Mucosa of descending colon (tissue), 3 donors: ENCODE results near the gene MORN1. TPM values are rescaled to one million over a fixed set of nuclear protein-coding genes. Genes with fewer than 3 reads are reported as not detected.

Experiments used
- ATAC-seq: fragments of 200-7000 bp; cut with Tn5 transposase; one replicate; pipeline ENCODE4 v1.9.1; 2020; ENCODE audit warnings: mild to moderate bottlenecking, moderate library complexity
- DNase-seq, 3 donors: peaks; one replicate each; pipeline ENCODE4 v3.0.0-alpha.2; 2020
- H3K36me3 ChIP-seq: fragments of 200-600 bp; one replicate; pipeline ENCODE4 v1.8.0; 2021; ENCODE audit warnings: low read depth, mild to moderate bottlenecking
- H3K4me1 ChIP-seq: fragments of 200-600 bp; one replicate; pipeline ENCODE4 v1.8.0; 2021; ENCODE audit warnings: low read depth, mild to moderate bottlenecking
- H3K4me3 ChIP-seq: fragments of 200-600 bp; one replicate; pipeline ENCODE4 v1.8.0; 2021; ENCODE audit warnings: mild to moderate bottlenecking
- H3K9me3 ChIP-seq: fragments of 200-600 bp; one replicate; pipeline ENCODE4 v1.8.0; 2021; ENCODE audit warnings: mild to moderate bottlenecking
- CTCF ChIP-seq: fragments of 200-600 bp; IDR thresholded peaks from one replicate; pipeline ENCODE4 v1.8.0; 2022; ENCODE audit warnings: antibody characterized with exemption, mild to moderate bottlenecking
- intact Hi-C, 2 donors: fragments of 100-400 bp; cut with DNase I in 1 of 2; cut with micrococcal nuclease in 1 of 2; formaldehyde crosslinking; loops; one replicate each; pipeline versions ENCODE4 v1.11.0 to v1.11.1; 2022; cut with DNase I, micrococcal nuclease
- total RNA-seq, 3 donors: library from RNA; stranded (reverse); fragmentation: NEBNext Ultra II Directional in 2 of 3; extraction: Animal tissue kit (Norgen Biotek cat#: 25700) in 2 of 3; gene quantifications; one replicate each; pipeline versions ENCODE4 v1.2.1 to v1.2.4, GENCODE V29; 2021 to 2023
- donor health status: DM: no; HTN: no; CAD: no; lungs with moderate emphysema.
- donor health status: DM: no; HTN: no; CAD: no.
- donor health status: DM: no; HTN: yes; CAD: no.

Gene MORN1
- total RNA-seq, 3 donors from 2014 or later: 13.1 to 17.4 (median 13.4) TPM

- no peak for ATAC-seq
- intact Hi-C loops: loop anchor here in 1 of 2 donors (5.0 kb wide), 1 partner anchor 180 kb away; no protein-coding TSS in a partner anchor
- no peaks in the 10 kb centered on the region for H3K36me3 ChIP-seq
- H3K9me3 ChIP-seq: no peaks in the 10 kb centered on the region
- DNase-seq: peak in 2 of 3 donors; percentile 12 to 40
- H3K4me3 ChIP-seq: no peak overlapping the region
- no peak for TF ChIP-seq CTCF
- H3K4me1 ChIP-seq: no peaks in the 10 kb centered on the region
Observed at GRCh38 chr1:2376931-2377672, 14.3 kb downstream of the MORN1 start.

- intact Hi-C loops: loop anchor here in 1 of 2 donors (5.0 kb wide), 1 partner anchor 179 kb away; no protein-coding TSS in a partner anchor
Observed at GRCh38 chr1:2376261-2376741, 15.1 kb downstream of the MORN1 start.

GRCh38 chr1:2375923-2376260 is 15.5 kb downstream of the MORN1 start:
- ATAC-seq: no peak
- no peaks in the 10 kb centered on the region for H3K9me3 ChIP-seq
- H3K36me3 ChIP-seq: no peaks in the 10 kb centered on the region
- intact Hi-C loops: loop anchor here in 1 of 2 donors (5.0 kb wide), 1 partner anchor 179 kb away; no protein-coding TSS in a partner anchor
- no peak overlapping the region for H3K4me3 ChIP-seq
- TF ChIP-seq CTCF: no peak
- no peaks in the 10 kb centered on the region for H3K4me1 ChIP-seq
- peak in 1 of 3 donors; percentile 19 for DNase-seq

More at GRCh38 chr1:2376261-2376741, 15.1 kb downstream of the MORN1 start:
- ATAC-seq (no peak), DNase-seq (peak in 2 of 3 donors; percentile 23 to 38)
- H3K9me3 ChIP-seq: no peaks in the 10 kb centered on the region
- no peak for TF ChIP-seq CTCF
- H3K4me3 ChIP-seq: no peak overlapping the region
- no peaks in the 10 kb centered on the region for H3K4me1 ChIP-seq
- no peaks in the 10 kb centered on the region for H3K36me3 ChIP-seq

GRCh38 chr1:2375246-2375922 is 16.0 kb downstream of the MORN1 start:
- no peaks in the 10 kb centered on the region for H3K36me3 ChIP-seq
- ATAC-seq (no peak), DNase-seq (peak in 1 of 3 donors; percentile 45)
- H3K4me1 ChIP-seq: no peaks in the 10 kb centered on the region
- TF ChIP-seq CTCF: no peak
- intact Hi-C loops: loop anchor here in 1 of 2 donors (5.0 kb wide), 1 partner anchor 178 kb away; no protein-coding TSS in a partner anchor
- no peak overlapping the region for H3K4me3 ChIP-seq
- no peaks in the 10 kb centered on the region for H3K9me3 ChIP-seq

GRCh38 chr1:2374252-2375155 is 16.9 kb downstream of the MORN1 start:
- Histone ChIP-seq H3K36me3 (no peaks in the 10 kb centered on the region), H3K4me1 (no peaks in the 10 kb centered on the region), H3K9me3 (no peaks in the 10 kb centered on the region), H3K4me3 (no peak overlapping the region)
- intact Hi-C loops: loop anchor here in 1 of 2 donors (5.0 kb wide), 1 partner anchor 177 kb away; no protein-coding TSS in a partner anchor
- DNase-seq: peak in 2 of 3 donors; percentile 9 to 26
- TF ChIP-seq CTCF: no peak
- ATAC-seq: no peak
